Measurements from ENCODE around the gene CYBB.

The CYBB gene

GRCh38 chrX:37815366-37815765 is 35.5 kb downstream of the CYBB start:
- TF ChIP-seq CTCF (IDR thresholded peaks at IDR 0.05; ENCODE audit: low read length, missing control alignments) = no peak
- DNase-seq (ENCODE audit: low read depth) = no peak
- H3K4me3 ChIP-seq (replicated peaks; ENCODE audit: low read depth, low read length) = no peak overlapping the region

- DNase-seq (ENCODE audit: low read depth) = no peak
- TF ChIP-seq CTCF (IDR thresholded peaks at IDR 0.05; ENCODE audit: low read length, missing control alignments) = no peak
- no peak overlapping the region for H3K4me3 ChIP-seq (replicated peaks; ENCODE audit: low read depth, low read length)
Measured at GRCh38 chrX:37816766-37817165, 36.9 kb downstream of the CYBB start.

- no peak overlapping the region for H3K4me3 ChIP-seq (replicated peaks; ENCODE audit: low read depth, low read length)
- no peak for TF ChIP-seq CTCF (IDR thresholded peaks at IDR 0.05; ENCODE audit: low read length, missing control alignments)
- no peak for DNase-seq (ENCODE audit: low read depth)
Measured at GRCh38 chrX:37817176-37817575, 37.3 kb downstream of the CYBB start.

- DNase-seq (ENCODE audit: low read depth) = no peak
- H3K4me3 ChIP-seq (replicated peaks; ENCODE audit: low read depth, low read length) = no peak overlapping the region
- TF ChIP-seq CTCF (IDR thresholded peaks at IDR 0.05; ENCODE audit: low read length, missing control alignments) = no peak
Measured at GRCh38 chrX:37817579-37817978, 37.7 kb downstream of the CYBB start.

GRCh38 chrX:37818031-37818430 is 38.2 kb downstream of the CYBB start:
- no peak for TF ChIP-seq CTCF (IDR thresholded peaks at IDR 0.05; ENCODE audit: low read length, missing control alignments)
- H3K4me3 ChIP-seq (replicated peaks; ENCODE audit: low read depth, low read length) = no peak overlapping the region
- no peak for DNase-seq (ENCODE audit: low read depth)

GRCh38 chrX:37820646-37821045 is 40.8 kb downstream of the CYBB start:
- TF ChIP-seq CTCF (IDR thresholded peaks at IDR 0.05; ENCODE audit: low read length, missing control alignments) = no peak
- H3K4me3 ChIP-seq (replicated peaks; ENCODE audit: low read depth, low read length) = no peak overlapping the region
- no peak for DNase-seq (ENCODE audit: low read depth)

- DNase-seq (ENCODE audit: low read depth) = no peak
- TF ChIP-seq CTCF (IDR thresholded peaks at IDR 0.05; ENCODE audit: low read length, missing control alignments) = no peak
- no peak overlapping the region for H3K4me3 ChIP-seq (replicated peaks; ENCODE audit: low read depth, low read length)
Measured at GRCh38 chrX:37824491-37825214, 44.8 kb downstream of the CYBB start.
